Iris pigment epithelial cell (primary cell): Measurements from ENCODE around the gene CHAF1B.
"Not testable (repeated sequence)": the region's sequence is repeated elsewhere in the genome, so short reads cannot be mapped to it uniquely, and the experiment has no call there.

Experiments used
- DNase-seq: peaks from one replicate; pipeline ENCODE4 v3.0.0-alpha.2; 2011; ENCODE audit warnings: low read depth

The CHAF1B gene

GRCh38 chr21:36388835-36389234, 3.6 kb downstream of the CHAF1B start:
- DNase-seq, result peak; percentile 52

DNA sequence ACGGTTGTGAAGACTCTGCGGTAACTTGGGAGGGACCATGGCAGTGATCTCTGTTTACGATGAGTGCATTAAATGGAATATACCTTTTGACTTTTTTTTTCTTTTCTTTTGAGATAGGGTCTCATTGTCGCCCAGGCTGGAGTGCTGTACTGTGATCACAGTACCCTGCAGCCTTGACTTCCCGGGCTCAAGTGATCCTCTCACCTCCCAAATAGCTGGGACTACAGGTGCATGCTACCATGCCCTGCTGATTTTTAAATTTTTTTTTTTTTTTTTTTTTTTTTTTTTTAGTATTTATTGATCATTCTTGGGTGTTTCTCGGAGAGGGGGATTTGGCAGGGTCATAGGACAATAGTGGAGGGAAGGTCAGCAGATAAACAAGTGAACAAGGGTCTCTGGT, 6.5 kb downstream of the CHAF1B start:
- DNase-seq, result not testable (repeated sequence)

DNA sequence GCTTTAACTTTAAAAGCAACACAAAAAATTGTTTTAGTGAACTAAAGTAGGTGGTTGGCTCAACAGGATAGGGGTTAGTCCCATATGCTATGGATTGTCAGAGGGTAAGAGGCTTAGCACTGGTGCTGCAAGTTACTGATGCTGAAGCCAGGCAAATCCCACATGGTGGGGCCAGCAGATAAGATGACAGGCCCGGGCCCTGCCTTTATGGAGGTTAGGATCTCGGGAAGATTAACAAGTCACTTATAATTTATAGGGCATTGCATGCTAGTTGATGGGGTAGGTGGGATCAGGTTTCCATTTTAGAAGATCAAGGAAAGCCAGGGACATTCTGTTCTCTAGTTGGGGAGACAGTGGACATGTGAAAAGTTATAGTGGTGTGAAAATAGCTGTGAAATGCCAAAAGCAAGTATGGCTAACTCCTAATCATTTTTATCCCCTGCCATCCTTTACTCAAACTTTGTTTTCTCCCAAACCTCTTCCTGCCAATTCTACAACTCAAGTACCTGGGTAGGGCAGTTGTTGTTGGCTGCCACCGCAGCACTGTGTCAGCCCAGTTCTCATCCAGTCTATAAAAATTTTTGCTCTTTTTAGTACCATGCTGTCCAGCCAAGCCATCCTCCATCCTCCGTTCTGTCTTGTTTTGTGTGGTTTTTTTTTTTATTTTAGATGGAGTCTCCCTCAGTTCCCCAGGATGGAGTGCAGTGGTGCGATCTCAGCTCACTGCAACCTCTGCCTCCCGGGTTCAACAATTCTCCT, 10.3 kb downstream of the CHAF1B start:
- DNase-seq, result no peak

DNA sequence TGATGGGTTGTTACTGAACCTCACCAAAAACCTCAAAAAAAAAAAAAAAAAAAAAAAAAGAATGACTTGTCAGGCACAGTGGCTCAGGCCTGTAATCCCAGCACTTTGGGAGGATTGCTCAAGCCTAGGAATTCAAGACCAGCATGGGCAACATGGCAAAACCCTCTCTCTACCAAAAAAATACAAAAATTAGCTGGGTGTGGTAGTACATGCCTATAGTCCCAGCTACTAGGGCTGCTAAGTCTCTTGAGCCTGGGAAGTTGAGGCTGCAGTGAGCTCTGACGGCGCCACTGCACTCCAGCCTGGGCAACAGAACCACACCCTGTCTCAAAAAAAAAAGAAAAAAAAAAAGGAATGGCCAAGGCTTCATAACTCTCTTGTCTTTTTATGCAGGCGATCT, 11.1 kb downstream of the CHAF1B start:
- DNase-seq, result no peak

DNA sequence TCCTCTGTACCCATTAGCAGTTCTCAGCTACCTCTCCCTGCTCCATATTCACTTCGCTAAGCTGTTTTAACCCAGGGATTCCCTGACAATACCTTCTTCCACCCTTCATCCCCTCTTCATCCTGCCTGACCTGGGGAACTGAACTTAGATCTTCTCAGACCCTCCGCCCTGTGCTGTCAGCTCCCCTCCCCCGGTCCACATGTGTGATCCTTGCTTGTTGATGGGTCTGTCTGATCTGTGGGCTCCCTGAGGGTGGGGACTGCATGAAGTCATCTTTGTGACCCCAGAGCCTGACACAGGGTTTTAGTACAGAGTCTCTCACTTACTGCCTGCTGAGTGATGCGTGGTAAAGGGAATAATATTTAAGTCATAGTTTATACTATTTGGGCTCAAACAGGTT, 11.8 kb downstream of the CHAF1B start:
- DNase-seq, result no peak

- no peak for DNase-seq
Measured at GRCh38 chr21:36397606-36398005, 12.4 kb downstream of the CHAF1B start.

- DNase-seq, result not testable (repeated sequence)
Measured at GRCh38 chr21:36399736-36400135, 14.5 kb downstream of the CHAF1B start.

GRCh38 chr21:36400719-36401118, 15.5 kb downstream of the CHAF1B start:
- no peak for DNase-seq

DNA sequence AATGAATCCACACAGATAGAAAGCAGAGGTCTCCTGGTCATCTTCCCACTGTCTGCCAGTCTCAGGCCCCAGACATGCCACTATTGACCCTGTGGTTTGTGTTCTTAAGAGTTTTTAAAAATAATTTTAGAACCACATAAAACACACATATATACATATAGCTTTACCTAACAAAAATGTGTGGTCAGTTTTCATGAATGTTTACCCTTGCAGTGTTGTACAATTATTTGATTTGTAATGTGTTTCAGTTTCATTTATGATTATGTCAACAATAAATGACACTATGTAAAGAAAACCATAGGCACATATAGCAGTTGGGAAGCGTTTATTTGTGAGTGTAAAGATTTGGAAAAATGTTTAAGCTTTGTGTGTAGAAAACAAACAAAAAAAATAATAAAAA, 17.1 kb downstream of the CHAF1B start:
- no peak for DNase-seq

GRCh38 chr21:36403713-36404112, 18.5 kb downstream of the CHAF1B start:
- no peak for DNase-seq

DNA sequence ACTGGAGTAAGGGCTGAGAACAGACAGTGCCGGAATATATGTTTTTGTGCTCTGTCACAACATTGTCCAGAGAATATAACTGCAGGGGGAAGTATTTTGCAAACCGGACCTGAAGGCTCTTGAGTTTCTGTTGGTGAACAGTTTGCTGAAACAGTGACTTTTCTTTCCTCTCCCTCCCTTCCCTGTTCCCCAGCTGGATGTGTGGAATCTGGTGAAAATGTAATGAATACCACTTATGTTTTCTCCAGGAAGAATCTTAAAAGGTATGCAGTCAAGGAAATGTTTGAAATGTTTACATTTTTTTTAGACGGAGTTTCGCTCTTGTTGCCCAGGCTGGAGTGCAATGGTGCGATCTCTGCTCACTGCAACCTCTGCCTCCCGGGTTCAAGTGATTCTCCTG, 23.4 kb downstream of the CHAF1B start:
- DNase-seq, result no peak

DNA sequence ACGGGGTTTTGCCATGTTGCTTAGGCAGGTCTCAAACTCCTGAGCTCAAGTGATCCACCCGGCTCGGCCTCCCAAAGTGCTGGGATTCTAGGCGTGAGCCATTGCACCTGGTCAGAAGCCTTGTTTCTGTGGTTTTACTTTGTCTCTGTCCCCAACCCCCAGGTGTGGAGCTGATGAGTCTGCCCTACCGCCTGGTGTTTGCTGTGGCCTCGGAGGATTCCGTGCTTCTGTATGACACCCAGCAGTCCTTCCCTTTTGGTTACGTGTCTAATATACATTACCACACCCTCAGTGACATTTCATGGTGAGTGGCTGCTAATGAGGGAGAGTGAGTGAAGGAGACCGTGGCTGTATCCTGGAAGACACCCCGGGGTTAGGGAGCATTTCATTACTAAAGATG, 26.1 kb downstream of the CHAF1B start:
- no peak for DNase-seq

- no peak for DNase-seq
Measured at GRCh38 chr21:36412916-36413315, 27.7 kb downstream of the CHAF1B start.

DNA sequence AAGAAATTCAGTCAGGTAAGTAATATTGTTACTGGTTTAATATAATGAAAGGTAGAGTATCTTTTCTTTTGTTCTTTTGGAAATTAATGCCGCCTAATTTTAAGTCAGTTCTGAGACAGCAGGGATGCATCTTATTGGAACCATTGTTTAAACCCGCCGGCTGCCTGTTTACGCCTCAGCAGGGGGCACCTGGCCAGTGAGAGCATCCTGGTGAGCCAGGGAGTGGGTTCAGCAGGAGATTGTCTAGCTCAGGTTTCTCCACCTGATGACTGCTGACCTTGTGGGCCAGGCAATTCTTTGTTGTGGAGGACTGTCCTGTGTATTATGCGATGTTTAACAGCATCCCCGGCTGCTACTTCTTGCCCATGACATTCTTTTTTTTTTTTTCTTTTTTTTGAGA, 30.2 kb downstream of the CHAF1B start:
- no peak for DNase-seq

- no peak for DNase-seq
Measured at GRCh38 chr21:36419241-36419640, 34.0 kb downstream of the CHAF1B start.

- peak; percentile 92 for DNase-seq
Measured at GRCh38 chr21:36419996-36420395, 34.8 kb downstream of the CHAF1B start.

GRCh38 chr21:36420571-36421339, 35.6 kb downstream of the CHAF1B start:
- DNase-seq, result no peak

DNA sequence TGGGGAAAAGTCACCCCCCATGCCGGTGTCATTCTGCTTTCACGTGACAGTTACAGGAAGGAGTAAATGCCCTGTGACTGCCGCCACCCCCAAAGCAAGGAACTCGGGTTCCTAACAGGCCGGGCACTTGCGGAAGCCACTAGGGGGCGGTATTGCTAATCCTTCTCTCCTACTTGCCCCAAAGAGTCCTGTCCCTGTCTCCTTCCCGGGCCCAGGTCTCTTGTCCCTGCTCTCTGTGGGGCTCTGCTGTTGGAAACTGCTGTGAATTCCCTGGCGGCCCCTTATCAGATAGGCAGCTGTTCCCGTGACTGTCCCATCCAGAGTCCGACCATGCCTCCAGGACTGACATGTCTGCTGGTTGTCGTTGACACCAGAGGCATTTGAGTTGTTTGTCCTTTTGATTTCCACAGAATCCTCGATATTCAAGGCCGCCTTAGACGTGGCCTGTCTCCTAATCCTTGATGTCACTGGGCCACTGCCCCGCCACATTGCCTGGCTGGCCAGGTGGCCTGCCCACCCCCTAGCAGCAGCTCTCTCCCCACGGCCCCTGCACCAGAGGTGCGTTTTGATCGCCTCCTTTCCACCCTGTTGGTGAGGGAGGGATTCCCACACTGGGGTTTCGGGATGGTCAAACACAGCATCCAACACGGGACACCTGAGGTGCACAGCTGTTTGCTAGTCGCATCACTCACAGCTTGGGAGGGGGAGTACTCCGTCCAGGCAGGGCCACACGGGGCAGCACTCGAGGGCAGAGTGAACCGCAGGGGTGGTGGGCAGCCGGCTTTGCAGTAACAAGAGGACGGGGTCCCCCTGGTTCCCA, 37.3 kb downstream of the CHAF1B start:
- peak; percentile 64 for DNase-seq

DNA sequence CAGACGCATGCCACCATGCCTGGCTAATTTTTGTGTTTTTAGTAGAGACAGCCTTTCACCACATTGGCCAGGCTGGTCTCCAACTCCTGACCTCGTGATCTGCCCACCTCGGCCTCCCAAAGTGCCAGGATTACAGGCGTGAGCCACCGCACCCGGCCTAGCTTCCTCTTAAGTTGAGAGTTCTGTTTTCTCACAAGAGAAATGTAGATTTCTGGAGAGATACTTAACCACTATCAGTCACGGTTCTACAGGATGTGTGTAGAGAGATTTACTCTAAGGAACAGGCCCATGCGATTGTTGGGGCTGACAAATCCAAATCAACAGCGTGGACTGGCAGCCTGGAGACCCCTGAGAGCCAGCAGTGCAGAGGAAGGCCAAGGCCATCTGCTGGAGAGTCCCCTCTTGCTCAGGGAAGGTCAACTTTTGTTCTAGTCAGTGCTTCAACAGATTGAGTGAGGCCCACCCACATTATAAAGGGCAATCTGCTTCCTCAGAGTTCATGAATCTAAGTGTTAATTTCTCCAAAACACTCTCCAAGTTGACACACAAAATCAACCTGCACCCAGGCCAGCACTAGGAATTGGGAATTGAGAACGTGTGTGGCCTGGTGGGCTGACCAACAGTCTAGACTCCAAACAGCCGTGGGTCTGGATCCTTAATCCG, 38.7 kb downstream of the CHAF1B start:
- DNase-seq, result no peak

DNA sequence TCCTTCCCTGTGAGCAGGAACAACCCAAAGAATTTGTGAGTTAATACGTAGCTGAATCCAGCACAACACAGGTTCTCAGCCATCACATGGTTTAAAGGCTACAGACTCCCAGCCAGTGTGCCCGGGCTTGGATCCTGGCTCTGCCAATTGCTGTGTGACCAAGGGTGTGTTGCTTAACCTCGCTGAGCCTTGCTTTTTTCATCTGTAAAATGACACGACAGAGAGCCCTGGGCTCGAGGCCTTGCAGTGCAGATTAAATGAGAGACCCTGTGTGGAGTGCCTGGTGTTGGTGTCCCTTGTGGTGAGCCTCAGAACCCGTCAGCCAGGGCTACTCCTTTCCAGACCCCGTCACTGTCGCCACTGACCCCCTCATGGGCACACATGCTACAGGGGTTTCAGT, 39.4 kb downstream of the CHAF1B start:
- DNase-seq, result no peak

GRCh38 chr21:36425286-36425685, 40.1 kb downstream of the CHAF1B start:
- DNase-seq, result peak; percentile 59

- DNase-seq, result no peak
Measured at GRCh38 chr21:36427502-36427901, 42.3 kb downstream of the CHAF1B start.
